Caco-2 (cell line): ENCODE measurements around the gene FHIT. TPM values are rescaled to one million over a fixed set of nuclear protein-coding genes. Genes with fewer than 3 reads are reported as not detected.

Experiments used
- BruUV-seq: library from RNA; stranded (reverse); fragments of 400-500 nt; replicated peaks from 2 replicates; lab custom pipeline; 2021; lab: Mats Ljungman, UMichigan
- CTCF ChIA-PET: fragments of 300-600 bp; sonication (Branson Sonifier 250); formaldehyde crosslinking; loops from one replicate; lab custom pipeline; 2022; ENCODE audit warnings: antibody characterized with exemption; lab: Charles Lee
- POLR2A ChIA-PET: fragments of 300-600 bp; sonication (Branson Sonifier 250); formaldehyde crosslinking; loops from one replicate; lab custom pipeline; 2022; ENCODE audit warnings: antibody characterized with exemption; lab: Charles Lee
- DNase-seq, 2 experiments: peaks; one replicate each; pipeline versions ENCODE4 v3.0.0 to v3.0.0-alpha.2; 2020 to 2022
- H3K27me3 ChIP-seq: replicated peaks from 2 replicates; pipeline ENCODE4 v1.6.0; 2011; ENCODE audit warnings: low read length; ENCODE audit not compliant: control insufficient read depth, insufficient read depth
- H3K36me3 ChIP-seq: 2 replicates; pipeline ENCODE4 v1.5.1; 2011; ENCODE audit warnings: low read length; ENCODE audit not compliant: control insufficient read depth, insufficient read depth
- H3K4me1 ChIP-seq: fragments of 250-450 bp; sonication (Bioruptor Pico); 2 replicates; pipeline ENCODE4 v1.5.1; 2020; ENCODE audit warnings: mild to moderate bottlenecking
- H3K4me3 ChIP-seq: 2 replicates; pipeline ENCODE4 v1.5.1; 2011; ENCODE audit warnings: low read depth, mild to moderate bottlenecking, control low read depth, low read length
- H3K9me3 ChIP-seq: fragments of 250-450 bp; sonication (Bioruptor Pico); 2 replicates; pipeline ENCODE4 v1.5.1; 2020; ENCODE audit warnings: mild to moderate bottlenecking, moderate library complexity
- H3K27ac Mint-ChIP-seq: one replicate; pipeline ENCODE4 v1.8.0; 2022; ENCODE audit warnings: mixed read lengths; ENCODE audit not compliant: unreplicated experiment
- H3K27me3 Mint-ChIP-seq: one replicate; pipeline ENCODE4 v1.8.0; 2022; ENCODE audit warnings: mixed read lengths; ENCODE audit not compliant: insufficient read depth, unreplicated experiment
- H3K36me3 Mint-ChIP-seq: one replicate; pipeline ENCODE4 v1.8.0; 2022; ENCODE audit warnings: mild to moderate bottlenecking, mixed read lengths; ENCODE audit not compliant: insufficient read depth, unreplicated experiment
- H3K4me1 Mint-ChIP-seq: one replicate; pipeline ENCODE4 v1.8.0; 2022; ENCODE audit warnings: low read depth, mixed read lengths; ENCODE audit not compliant: unreplicated experiment
- H3K4me3 Mint-ChIP-seq: one replicate; pipeline ENCODE4 v1.8.0; 2022; ENCODE audit warnings: mild to moderate bottlenecking, moderate library complexity, mixed read lengths; ENCODE audit not compliant: unreplicated experiment
- H3K9me3 Mint-ChIP-seq: one replicate; pipeline ENCODE4 v1.8.0; 2022; ENCODE audit warnings: mixed read lengths; ENCODE audit not compliant: unreplicated experiment
- CTCF ChIP-seq, 2 experiments: fragments of 200-600 bp in 1 of 2; IDR thresholded peaks; 1 replicate in 1 of 2; 2 replicates in 1 of 2; pipeline versions ENCODE4 v1.5.1 to v1.8.0; 2011 to 2022; ENCODE audit warnings: antibody characterized with exemption in 1 of 2, control low read depth in 1 of 2, inconsistent platforms in 1 of 2, low read depth in 1 of 2, low read length in 1 of 2, mild to moderate bottlenecking in 1 of 2, moderate library complexity in 1 of 2; ENCODE audit not compliant: insufficient read depth in 1 of 2, severe bottlenecking in 1 of 2, unreplicated experiment in 1 of 2
- intact Hi-C: fragments of 100-400 bp; cut with micrococcal nuclease; formaldehyde crosslinking; loops from one replicate; pipeline ENCODE4 v1.10.0; 2022; ENCODE audit not compliant: unreplicated experiment
- total RNA-seq: library from RNA; stranded (reverse); gene quantifications from 2 replicates; pipeline ENCODE4 v1.2.3, GENCODE V29; 2022

The FHIT gene
- total RNA-seq, 1 experiment from 2014 or later: 8.3 TPM

GRCh38 chr3:60703008-60703407 is 548.2 kb downstream of the FHIT start:
- POLR2A ChIA-PET: no interaction called here
- Histone ChIP-seq H3K4me1 (no peaks in the 10 kb centered on the region), H3K4me3 (no peak overlapping the region), H3K9me3 (no peaks in the 10 kb centered on the region), H3K36me3 (no peaks in the 10 kb centered on the region), H3K27me3 (no peaks in the 10 kb centered on the region)
- Mint-ChIP-seq H3K27me3 (no peaks in the 10 kb centered on the region), H3K36me3 (no peaks in the 10 kb centered on the region), H3K27ac (no peak overlapping the region), H3K4me3 (no peak overlapping the region), H3K4me1 (no peaks in the 10 kb centered on the region), H3K9me3 (no peaks in the 10 kb centered on the region)
- CTCF ChIA-PET: no interaction called here
- DNase-seq: no peak
- TF ChIP-seq CTCF (IDR thresholded peaks at IDR 0.05; ENCODE audit: insufficient read depth in 1 of 2, low read depth in 1 of 2, low read length in 1 of 2, severe bottlenecking in 1 of 2, unreplicated experiment in 1 of 2): no peak
- BruUV-seq: no TSS peak
- intact Hi-C loops: no loop called here

- CTCF ChIA-PET: no interaction called here
- POLR2A ChIA-PET: no interaction called here
Observed at GRCh38 chr3:60698117-60698516, 553.1 kb downstream of the FHIT start.

GRCh38 chr3:60697132-60697531 is 554.1 kb downstream of the FHIT start:
- Histone ChIP-seq H3K36me3 (no peaks in the 10 kb centered on the region), H3K4me1 (no peaks in the 10 kb centered on the region), H3K9me3 (no peaks in the 10 kb centered on the region), H3K4me3 (no peak overlapping the region), H3K27me3 (no peaks in the 10 kb centered on the region)
- CTCF ChIA-PET: no interaction called here
- peaks cover 6% of the 10 kb centered on the region for H3K4me1 Mint-ChIP-seq
- no peak for DNase-seq
- H3K36me3 Mint-ChIP-seq: no peaks in the 10 kb centered on the region
- H3K4me3 Mint-ChIP-seq: no peak overlapping the region
- no peaks in the 10 kb centered on the region for H3K27me3 Mint-ChIP-seq
- TF ChIP-seq CTCF (IDR thresholded peaks at IDR 0.05; ENCODE audit: insufficient read depth in 1 of 2, low read depth in 1 of 2, low read length in 1 of 2, severe bottlenecking in 1 of 2, unreplicated experiment in 1 of 2): no peak
- POLR2A ChIA-PET: no interaction called here
- intact Hi-C loops: no loop called here
- H3K9me3 Mint-ChIP-seq: peaks cover 9% of the 10 kb centered on the region
- no TSS peak for BruUV-seq
- no peak overlapping the region for H3K27ac Mint-ChIP-seq

More at GRCh38 chr3:60698117-60698516, 553.1 kb downstream of the FHIT start:
- no peak overlapping the region for H3K27ac Mint-ChIP-seq
- H3K27me3 Mint-ChIP-seq: no peaks in the 10 kb centered on the region
- intact Hi-C loops: no loop called here
- no peak overlapping the region for H3K4me3 Mint-ChIP-seq
- BruUV-seq: no TSS peak
- peaks cover 6% of the 10 kb centered on the region for H3K4me1 Mint-ChIP-seq
- TF ChIP-seq CTCF (IDR thresholded peaks at IDR 0.05; ENCODE audit: insufficient read depth in 1 of 2, low read depth in 1 of 2, low read length in 1 of 2, severe bottlenecking in 1 of 2, unreplicated experiment in 1 of 2): no peak
- Histone ChIP-seq H3K9me3 (no peaks in the 10 kb centered on the region), H3K4me3 (no peak overlapping the region), H3K4me1 (no peaks in the 10 kb centered on the region), H3K36me3 (no peaks in the 10 kb centered on the region), H3K27me3 (no peaks in the 10 kb centered on the region)
- no peak for DNase-seq
- H3K9me3 Mint-ChIP-seq: peaks cover 9% of the 10 kb centered on the region
- H3K36me3 Mint-ChIP-seq: no peaks in the 10 kb centered on the region
